Measurements from ENCODE around the gene RBSN.

The RBSN gene

GRCh38 chr3:15056676-15057404 lies 42.1 kb downstream of the RBSN start:
- H3K4me1 ChIP-seq = peaks cover 40 to 54% (median 51%) of the 10 kb centered on the region in 10 experiments

DNA sequence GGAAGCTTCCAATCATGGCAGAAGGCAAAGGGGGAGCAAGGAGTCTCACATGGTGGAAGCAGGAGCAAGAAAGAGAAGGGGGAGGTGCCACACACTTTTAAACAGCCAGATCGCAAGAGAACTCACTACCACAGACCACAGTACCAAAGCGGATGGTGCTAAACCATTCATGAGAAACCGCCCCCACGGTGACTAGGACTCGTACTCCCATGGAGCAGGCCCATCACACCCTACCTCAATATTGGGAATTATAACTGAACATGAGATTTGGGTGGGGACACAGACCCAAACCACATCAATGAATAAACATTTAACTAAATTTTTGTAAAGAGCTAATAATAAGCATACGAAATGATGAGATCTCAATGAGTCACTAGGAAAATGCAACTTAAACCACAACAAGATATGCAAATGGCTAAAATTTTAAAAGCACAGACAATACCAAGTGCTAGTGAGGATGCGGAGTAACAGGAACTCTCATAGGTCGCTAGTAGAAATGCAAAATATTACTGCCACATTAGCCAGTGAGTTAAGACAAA lies 43.9 kb downstream of the RBSN start:
- Histone ChIP-seq H3K27ac (peak overlapping the region in 4 of 11 experiments; percentile 3 to 48 (median 5); a peak in 2 of 22 replicates), H3K4me1 (peaks cover 58 to 72% (median 68%) of the 10 kb centered on the region in 10 experiments), H3K9me3 (replicated peaks in 1 of 11) (peaks cover 0 to 24% (median 4%) of the 10 kb centered on the region in 11 experiments; a peak in 6 of 22 replicates), H3K4me3 (no peak overlapping the region), H3K27me3 (no peaks in the 10 kb centered on the region), H3K36me3 (peaks cover 62 to 95% (median 82%) of the 10 kb centered on the region in 11 experiments), H3K9ac (no peak overlapping the region), H4K20me1 (peaks cover 42 to 99% (median 92%) of the 10 kb centered on the region in 11 experiments; a peak in 21 of 22 replicates), H3K4me2 (peak overlapping the region; percentile 3 to 78 (median 16); a peak in 13 of 22 replicates)
- TF ChIP-seq Cebpa-rat (IDR thresholded peaks at IDR 0.05) = no peak

More at GRCh38 chr3:15056676-15057404, 42.1 kb downstream of the RBSN start:
- TF ChIP-seq Cebpa-rat (IDR thresholded peaks at IDR 0.05) = no peak
- Histone ChIP-seq H3K4me2 (peak overlapping the region in 8 of 11 experiments; percentile 1 to 78 (median 42); a peak in 13 of 22 replicates), H3K4me3 (no peak overlapping the region), H4K20me1 (peaks cover 26 to 93% (median 81%) of the 10 kb centered on the region in 11 experiments; a peak in 21 of 22 replicates), H3K27ac (peak overlapping the region in 2 of 11 experiments; percentile 24 to 27; a peak in 2 of 22 replicates), H3K9ac (no peak overlapping the region), H3K9me3 (replicated peaks in 1 of 11) (peaks cover 0 to 24% (median 4%) of the 10 kb centered on the region in 11 experiments; a peak in 6 of 22 replicates), H3K36me3 (peaks cover 47 to 86% (median 68%) of the 10 kb centered on the region in 11 experiments), H3K27me3 (no peaks in the 10 kb centered on the region)

DNA sequence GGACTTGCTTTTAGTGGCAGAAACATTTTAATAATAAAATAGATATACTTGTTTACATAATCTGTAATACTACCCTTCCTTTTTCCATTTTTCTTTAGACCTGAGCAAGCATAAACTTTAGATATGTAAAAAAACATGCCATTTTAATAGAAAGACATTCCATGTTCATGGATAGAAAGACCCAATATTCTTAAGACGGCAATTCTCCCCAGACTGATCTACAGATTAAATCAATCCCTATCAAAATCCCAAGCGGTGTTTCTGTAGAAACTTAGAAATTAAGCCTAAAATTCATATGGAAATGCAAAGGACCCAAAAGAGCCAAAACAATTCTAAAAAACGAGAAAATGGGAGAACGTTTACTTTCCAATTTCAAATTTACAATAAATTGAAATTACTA lies 45.4 kb downstream of the RBSN start:
- peak overlapping the region in 10 of 11 experiments; percentile 28 to 92 (median 76); a peak in 18 of 22 replicates for H3K4me2 ChIP-seq
- H3K9me3 ChIP-seq (replicated peaks in 1 of 11) = peaks cover 0 to 24% (median 4%) of the 10 kb centered on the region in 11 experiments; a peak in 6 of 22 replicates
- peaks cover 67 to 95% (median 82%) of the 10 kb centered on the region in 11 experiments for H3K36me3 ChIP-seq
- H3K27ac ChIP-seq = peak overlapping the region in 5 of 11 experiments; percentile 35 to 67 (median 58); a peak in 8 of 22 replicates
- H3K4me3 ChIP-seq = no peak overlapping the region
- no peaks in the 10 kb centered on the region for H3K27me3 ChIP-seq
- peak overlapping the region in 6 of 11 experiments; percentile 5 to 64 (median 53); a peak in 6 of 22 replicates for H3K9ac ChIP-seq
- TF ChIP-seq Cebpa-rat (IDR thresholded peaks at IDR 0.05) = no peak
- H4K20me1 ChIP-seq = peaks cover 52 to 99% (median 92%) of the 10 kb centered on the region in 11 experiments; a peak in 21 of 22 replicates
- peaks cover 58 to 73% (median 71%) of the 10 kb centered on the region in 10 experiments for H3K4me1 ChIP-seq

DNA sequence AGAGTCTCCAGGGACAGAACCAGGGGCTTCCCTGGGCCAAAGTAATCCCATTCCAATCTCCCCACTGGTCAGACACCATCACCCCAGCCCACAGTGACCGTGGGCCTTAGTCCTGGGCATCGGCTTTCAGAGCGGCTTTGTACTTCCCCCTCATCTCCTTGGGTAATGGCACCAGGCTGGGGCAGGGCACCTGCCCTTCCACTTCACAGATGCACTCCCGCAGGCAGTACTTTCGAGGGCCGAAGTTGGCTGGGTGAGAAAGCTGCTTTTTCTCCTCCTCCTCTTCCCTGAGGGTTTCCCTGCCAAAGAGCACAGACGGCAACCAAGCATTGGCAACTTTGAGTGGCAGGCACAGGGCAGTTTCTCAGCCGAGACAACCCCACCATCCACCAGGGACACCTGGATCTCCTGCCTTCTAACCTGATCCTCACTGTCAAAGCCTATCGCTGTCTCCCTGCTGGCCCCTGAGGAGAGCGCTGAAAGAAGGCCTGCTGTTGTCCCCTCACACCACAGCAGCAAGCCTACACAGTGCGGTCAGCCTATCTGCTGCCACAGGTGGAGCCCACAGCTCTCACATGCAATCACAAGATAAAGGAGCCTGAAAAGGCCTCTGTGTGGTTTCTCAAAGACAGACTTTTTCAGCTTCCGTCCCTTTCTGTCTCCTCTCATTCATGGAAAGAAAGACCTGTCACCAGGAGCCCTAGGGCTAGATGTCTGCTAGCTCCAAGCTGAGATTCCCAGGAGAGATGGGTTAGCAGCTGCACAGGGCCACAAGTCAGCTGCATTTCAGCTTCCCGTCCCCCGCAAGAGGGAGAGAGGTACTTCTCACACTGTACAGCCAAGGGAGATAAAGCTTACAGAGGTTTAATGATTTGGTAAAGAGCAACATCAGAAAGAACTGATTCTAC lies 46.4 kb downstream of the RBSN start:
- Histone ChIP-seq H3K9me3 (replicated peaks in 1 of 11) (peaks cover 0 to 24% (median 4%) of the 10 kb centered on the region in 11 experiments; a peak in 6 of 22 replicates), H3K27ac (peak overlapping the region in 9 of 11 experiments; percentile 24 to 67 (median 42); a peak in 17 of 22 replicates), H3K27me3 (no peaks in the 10 kb centered on the region), H3K36me3 (peaks cover 68 to 95% (median 83%) of the 10 kb centered on the region in 11 experiments), H3K9ac (peak overlapping the region; percentile 4 to 64 (median 41); a peak in 18 of 22 replicates), H3K4me3 (peak overlapping the region in 1 of 10 experiments; percentile 31; a peak in 3 of 20 replicates), H3K4me1 (peaks cover 58 to 73% (median 71%) of the 10 kb centered on the region in 10 experiments), H4K20me1 (peaks cover 52 to 100% (median 90%) of the 10 kb centered on the region in 11 experiments; a peak in 21 of 22 replicates), H3K4me2 (peak overlapping the region; percentile 28 to 92 (median 74))
- no peak for TF ChIP-seq Cebpa-rat (IDR thresholded peaks at IDR 0.05)

DNA sequence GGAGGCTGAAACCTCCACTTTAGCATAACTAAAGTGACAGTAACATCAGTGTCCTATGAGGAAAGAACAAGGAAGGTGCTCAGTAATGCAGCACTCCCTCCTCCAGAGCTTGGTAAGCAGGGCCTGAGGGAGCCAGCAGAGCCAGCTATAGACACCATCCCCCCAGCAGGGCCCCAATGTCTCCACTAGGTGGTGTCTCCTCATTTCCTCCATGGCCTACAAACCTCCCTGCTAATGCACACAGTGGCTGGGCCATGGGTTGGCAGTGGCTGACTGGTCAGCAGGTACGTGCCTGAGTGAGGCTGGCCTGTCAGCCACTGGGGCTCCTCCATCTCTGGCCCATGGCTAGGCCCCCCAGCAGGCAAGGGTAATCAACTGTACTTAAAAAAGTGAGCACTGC lies 47.4 kb downstream of the RBSN start:
- Histone ChIP-seq H3K4me1 (peaks cover 52 to 68% (median 65%) of the 10 kb centered on the region in 10 experiments), H3K4me2 (peak overlapping the region in 10 of 11 experiments; percentile 30 to 92 (median 76); a peak in 18 of 22 replicates), H3K36me3 (peaks cover 68 to 95% (median 83%) of the 10 kb centered on the region in 11 experiments), H3K9ac (peak overlapping the region in 5 of 11 experiments; percentile 18 to 64 (median 46); a peak in 6 of 22 replicates), H3K27me3 (no peaks in the 10 kb centered on the region), H4K20me1 (peaks cover 54 to 100% (median 91%) of the 10 kb centered on the region in 11 experiments; a peak in 21 of 22 replicates), H3K9me3 (replicated peaks in 1 of 11) (peaks cover 0 to 17% (median 0%) of the 10 kb centered on the region in 11 experiments; a peak in 6 of 22 replicates), H3K27ac (peak overlapping the region in 4 of 11 experiments; percentile 41 to 67 (median 61); a peak in 7 of 22 replicates), H3K4me3 (no peak overlapping the region)
- no peak for TF ChIP-seq Cebpa-rat (IDR thresholded peaks at IDR 0.05)

DNA sequence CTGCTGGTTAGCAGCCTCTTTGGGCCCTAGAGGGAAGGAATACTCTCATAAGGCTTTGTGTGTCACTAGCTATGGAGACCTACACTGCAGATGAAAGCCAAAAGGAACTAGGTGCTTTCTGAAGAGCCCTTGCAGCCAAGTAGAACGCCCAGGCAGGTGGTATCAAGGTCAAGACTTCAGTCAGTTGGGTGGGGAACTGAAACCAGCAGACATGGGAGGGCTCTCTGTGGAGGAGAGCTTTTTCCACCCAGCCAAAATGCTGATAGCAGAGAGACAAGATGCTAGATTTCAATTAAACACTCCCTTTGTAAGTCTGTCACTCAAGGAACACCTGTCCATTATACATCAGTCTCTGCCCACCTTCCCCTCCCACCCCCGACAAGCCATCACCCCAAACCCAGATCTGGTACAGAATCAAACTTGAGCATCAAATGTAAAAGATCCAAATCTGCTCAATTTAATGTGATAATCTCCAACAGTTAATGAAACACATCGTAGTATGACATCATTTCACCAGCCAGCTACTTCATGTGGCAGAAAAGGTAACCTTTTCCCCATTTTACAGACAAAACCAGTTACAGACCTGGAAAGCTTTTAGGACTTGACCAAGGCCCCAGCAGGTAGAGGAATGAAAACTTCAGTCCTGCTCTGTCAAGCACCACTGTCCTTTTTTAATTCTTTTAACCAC lies 48.4 kb downstream of the RBSN start:
- Histone ChIP-seq H3K4me3 (no peak overlapping the region), H3K9me3 (replicated peaks in 1 of 11) (peaks cover 0 to 8% (median 0%) of the 10 kb centered on the region in 11 experiments; a peak in 1 of 22 replicates), H3K9ac (peak overlapping the region in 2 of 11 experiments; percentile 22 to 44; a peak in 1 of 22 replicates), H4K20me1 (peaks cover 59 to 100% (median 93%) of the 10 kb centered on the region in 11 experiments; a peak in 21 of 22 replicates), H3K27me3 (no peaks in the 10 kb centered on the region), H3K4me1 (peaks cover 44 to 58% (median 55%) of the 10 kb centered on the region in 10 experiments), H3K36me3 (peaks cover 73 to 97% (median 83%) of the 10 kb centered on the region in 11 experiments), H3K4me2 (peak overlapping the region in 7 of 11 experiments; percentile 6 to 86 (median 78); a peak in 12 of 22 replicates), H3K27ac (no peak overlapping the region)
- TF ChIP-seq Cebpa-rat (IDR thresholded peaks at IDR 0.05) = no peak

DNA sequence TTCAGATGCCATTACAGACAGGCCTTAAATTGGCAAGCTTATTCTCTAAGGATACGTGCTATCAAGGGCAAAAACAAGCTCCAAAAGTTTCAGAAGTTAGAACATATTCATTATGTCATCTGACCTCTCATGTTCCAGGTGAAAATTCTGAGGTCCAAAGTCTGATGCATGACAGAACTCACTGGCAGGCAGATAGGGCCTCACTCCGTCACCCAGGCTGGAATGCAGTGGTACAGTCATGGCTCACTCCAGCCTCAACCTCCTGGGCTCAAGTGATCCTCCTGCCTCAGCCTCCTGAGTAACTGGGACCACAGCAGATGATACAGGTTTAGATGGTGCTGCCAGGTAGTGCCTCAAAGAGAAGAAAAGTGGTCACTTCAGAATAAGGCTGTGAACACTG lies 49.4 kb downstream of the RBSN start:
- H3K9me3 ChIP-seq (replicated peaks in 1 of 11) = no peaks in the 10 kb centered on the region
- H3K27me3 ChIP-seq = no peaks in the 10 kb centered on the region
- H3K27ac ChIP-seq = no peak overlapping the region
- peaks cover 79 to 97% (median 86%) of the 10 kb centered on the region in 11 experiments for H3K36me3 ChIP-seq
- H3K4me2 ChIP-seq = no peak overlapping the region
- H4K20me1 ChIP-seq = peaks cover 60 to 100% (median 94%) of the 10 kb centered on the region in 11 experiments; a peak in 21 of 22 replicates
- H3K9ac ChIP-seq = no peak overlapping the region
- H3K4me1 ChIP-seq = peaks cover 38 to 57% (median 48%) of the 10 kb centered on the region in 10 experiments
- no peak for TF ChIP-seq Cebpa-rat (IDR thresholded peaks at IDR 0.05)
- no peak overlapping the region for H3K4me3 ChIP-seq
